BLaER1 treated with 17β-estradiol and CSF1 and Interleukin-3, amounts not matched to agents 10 nM and 100 nM (cell line): Measurements from ENCODE around the gene KCNC1.
A peak's percentile ranks its signal among the peaks of the same experiment; 100 is the strongest.

Source experiments
- H3K27ac ChIP-seq, 11 experiments: shearing (Covaris generic); formaldehyde crosslinking; 2 replicates each; pipeline ENCODE4 v1.8.1; 2022
- H3K27me3 ChIP-seq, 11 experiments: shearing (Covaris generic); formaldehyde crosslinking; 2 replicates each; pipeline ENCODE4 v1.8.1; 2022
- H3K36me3 ChIP-seq, 11 experiments: shearing (Covaris generic); formaldehyde crosslinking; 2 replicates each; pipeline ENCODE4 v1.8.1; 2022
- H3K4me1 ChIP-seq, 10 experiments: shearing (Covaris generic); formaldehyde crosslinking; 2 replicates each; pipeline ENCODE4 v1.8.1; 2022
- H3K4me2 ChIP-seq, 11 experiments: shearing (Covaris generic); formaldehyde crosslinking; 2 replicates each; pipeline ENCODE4 v1.8.1; 2022
- H3K4me3 ChIP-seq, 10 experiments: shearing (Covaris generic); formaldehyde crosslinking; 2 replicates each; pipeline ENCODE4 v1.8.1; 2022
- H3K9ac ChIP-seq, 11 experiments: shearing (Covaris generic); formaldehyde crosslinking; 2 replicates each; pipeline ENCODE4 v1.8.1; 2022
- H3K9me3 ChIP-seq, 11 experiments: shearing (Covaris generic); formaldehyde crosslinking; replicated peaks in 1 of 11; 2 replicates each; pipeline ENCODE4 v1.8.1; 2022
- H4K20me1 ChIP-seq, 11 experiments: shearing (Covaris generic); formaldehyde crosslinking; 2 replicates each; pipeline ENCODE4 v1.8.1; 2022
- Cebpa-rat ChIP-seq, 11 experiments: shearing (Covaris generic); IDR thresholded peaks; 2 replicates each; pipeline ENCODE4 v1.8.1; 2022

KCNC1 gene

DNA sequence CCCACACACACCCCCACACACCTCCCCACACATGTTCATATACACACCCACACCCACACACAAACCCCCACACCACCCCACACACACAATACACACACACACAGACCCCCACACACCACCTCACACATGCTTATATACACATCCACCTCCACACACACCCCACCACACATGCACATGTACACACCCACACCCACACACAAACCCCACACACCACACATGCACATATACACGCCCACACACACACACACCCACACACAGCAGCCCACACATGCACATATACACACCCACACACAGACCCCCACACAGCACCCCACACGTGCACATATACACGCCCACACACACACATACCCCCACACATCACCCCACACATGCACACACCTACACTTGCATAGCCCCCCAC, 29.1 kb downstream of the KCNC1 start:
- H3K27ac ChIP-seq, result no peak overlapping the region
- H3K4me2 ChIP-seq, result no peak overlapping the region
- no peak overlapping the region for H3K9ac ChIP-seq
- H3K4me3 ChIP-seq, result no peak overlapping the region
- H4K20me1 ChIP-seq, result no peaks in the 10 kb centered on the region; a peak in 1 of 22 replicates
- peaks cover 0 to 54% (median 23%) of the 10 kb centered on the region in 10 experiments; a peak in 18 of 20 replicates for H3K4me1 ChIP-seq
- no peak for TF ChIP-seq Cebpa-rat (IDR thresholded peaks at IDR 0.05)
- H3K27me3 ChIP-seq, result no peaks in the 10 kb centered on the region
- H3K9me3 ChIP-seq, result peaks cover 5 to 16% (median 7%) of the 10 kb centered on the region in 11 experiments; a peak in 21 of 22 replicates
- H3K36me3 ChIP-seq, result peaks cover 0 to 2% (median 0%) of the 10 kb centered on the region in 11 experiments; a peak in 1 of 22 replicates

GRCh38 chr11:17764446-17765218, 30.1 kb downstream of the KCNC1 start:
- no peaks in the 10 kb centered on the region for H3K36me3 ChIP-seq
- H3K4me2 ChIP-seq, result peak overlapping the region in 3 of 11 experiments; percentile 24 to 45 (median 40); a peak in 3 of 22 replicates
- H3K27ac ChIP-seq, result no peak overlapping the region
- no peaks in the 10 kb centered on the region for H3K27me3 ChIP-seq
- peaks cover 0 to 6% (median 0%) of the 10 kb centered on the region in 11 experiments; a peak in 1 of 22 replicates for H3K9me3 ChIP-seq
- H3K9ac ChIP-seq, result no peak overlapping the region; a peak in 1 of 22 replicates
- TF ChIP-seq Cebpa-rat (IDR thresholded peaks at IDR 0.05), result no peak
- no peak overlapping the region for H3K4me3 ChIP-seq
- H4K20me1 ChIP-seq, result no peaks in the 10 kb centered on the region; a peak in 1 of 22 replicates
- peaks cover 0 to 57% (median 24%) of the 10 kb centered on the region in 10 experiments; a peak in 18 of 20 replicates for H3K4me1 ChIP-seq

DNA sequence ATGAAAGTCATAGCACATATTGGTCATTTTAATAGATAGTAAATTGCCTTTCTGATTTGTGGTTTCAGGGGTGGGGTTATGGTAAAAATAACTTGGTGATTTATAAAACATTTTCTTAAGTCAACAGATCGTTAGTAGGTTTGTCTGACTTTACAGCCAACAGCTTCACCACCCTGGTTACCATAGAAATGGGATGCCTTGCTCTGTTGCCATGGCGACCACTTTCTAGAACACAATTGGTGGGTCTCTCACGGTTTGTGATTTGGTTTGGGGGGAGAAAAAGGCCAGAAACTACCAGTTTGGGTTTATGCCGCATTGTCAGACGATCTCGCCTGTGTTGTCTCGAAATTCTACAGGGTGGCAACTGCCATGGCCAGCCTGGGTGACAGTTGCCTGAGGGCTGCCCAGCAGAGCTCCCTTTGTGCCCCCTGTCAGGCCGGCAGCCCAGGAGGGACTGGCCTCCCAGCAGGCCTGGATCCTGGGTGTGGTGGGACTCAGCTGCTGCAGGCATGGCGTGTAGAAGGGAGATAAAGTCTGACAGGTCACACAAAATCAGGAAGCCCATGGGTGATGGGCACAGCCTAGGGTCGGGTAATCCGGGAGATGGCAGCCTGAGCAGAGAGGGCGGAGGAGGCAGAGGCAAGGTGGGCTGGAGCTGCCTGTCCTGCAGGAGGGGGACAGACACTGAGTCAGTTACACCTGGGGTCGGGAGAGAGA, 30.9 kb downstream of the KCNC1 start:
- Histone ChIP-seq H3K4me1 (peaks cover 0 to 64% (median 27%) of the 10 kb centered on the region in 10 experiments; a peak in 18 of 20 replicates), H3K36me3 (no peaks in the 10 kb centered on the region), H4K20me1 (no peaks in the 10 kb centered on the region; a peak in 1 of 22 replicates), H3K27me3 (no peaks in the 10 kb centered on the region), H3K4me3 (no peak overlapping the region), H3K4me2 (no peak overlapping the region), H3K27ac (no peak overlapping the region), H3K9me3 (no peaks in the 10 kb centered on the region), H3K9ac (no peak overlapping the region)
- TF ChIP-seq Cebpa-rat (IDR thresholded peaks at IDR 0.05), result no peak

- Histone ChIP-seq H3K4me1 (peaks cover 0 to 59% (median 27%) of the 10 kb centered on the region in 10 experiments; a peak in 18 of 20 replicates), H3K9ac (no peak overlapping the region), H3K9me3 (no peaks in the 10 kb centered on the region), H4K20me1 (no peaks in the 10 kb centered on the region; a peak in 1 of 22 replicates), H3K27ac (no peak overlapping the region), H3K36me3 (no peaks in the 10 kb centered on the region), H3K27me3 (no peaks in the 10 kb centered on the region), H3K4me2 (no peak overlapping the region; a peak in 1 of 22 replicates), H3K4me3 (no peak overlapping the region)
- no peak for TF ChIP-seq Cebpa-rat (IDR thresholded peaks at IDR 0.05)
Observed at GRCh38 chr11:17766073-17766359, 31.4 kb downstream of the KCNC1 start.

DNA sequence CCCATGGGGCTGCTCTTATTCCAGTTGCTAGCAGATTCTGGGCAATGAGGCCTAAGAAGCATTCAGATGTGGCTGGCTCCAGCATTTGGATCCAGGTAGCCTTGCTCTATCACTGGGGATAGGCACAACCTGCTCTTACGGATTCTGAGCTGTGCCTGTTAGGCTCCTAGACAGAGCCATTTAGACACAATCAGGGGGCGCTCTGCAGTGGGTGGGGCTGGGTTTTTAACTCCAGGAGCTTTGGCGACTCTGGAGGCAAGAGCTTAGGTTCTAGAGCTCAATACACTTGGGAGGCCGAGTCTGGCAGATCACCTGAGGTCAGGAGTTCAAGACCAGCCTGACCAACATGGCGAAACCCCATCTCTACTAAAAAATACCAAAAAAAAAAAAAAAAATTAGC, 32.0 kb downstream of the KCNC1 start:
- H3K9ac ChIP-seq, result no peak overlapping the region
- H3K4me3 ChIP-seq, result no peak overlapping the region
- H3K27ac ChIP-seq, result no peak overlapping the region
- no peak for TF ChIP-seq Cebpa-rat (IDR thresholded peaks at IDR 0.05)
- no peaks in the 10 kb centered on the region for H3K27me3 ChIP-seq
- H3K36me3 ChIP-seq, result no peaks in the 10 kb centered on the region
- H3K4me2 ChIP-seq, result no peak overlapping the region; a peak in 1 of 22 replicates
- H3K4me1 ChIP-seq, result peaks cover 0 to 53% (median 27%) of the 10 kb centered on the region in 10 experiments; a peak in 18 of 20 replicates
- no peaks in the 10 kb centered on the region for H3K9me3 ChIP-seq
- no peaks in the 10 kb centered on the region for H4K20me1 ChIP-seq

- H3K4me2 ChIP-seq, result peak overlapping the region; percentile 3 to 79 (median 63); a peak in 17 of 22 replicates
- H4K20me1 ChIP-seq, result no peaks in the 10 kb centered on the region
- H3K36me3 ChIP-seq, result no peaks in the 10 kb centered on the region
- no peaks in the 10 kb centered on the region for H3K27me3 ChIP-seq
- peak overlapping the region in 6 of 11 experiments; percentile 25 to 48 (median 30); a peak in 8 of 22 replicates for H3K27ac ChIP-seq
- peaks cover 0 to 49% (median 27%) of the 10 kb centered on the region in 10 experiments; a peak in 18 of 20 replicates for H3K4me1 ChIP-seq
- peak overlapping the region in 7 of 11 experiments; percentile 7 to 57 (median 31); a peak in 9 of 22 replicates for H3K9ac ChIP-seq
- TF ChIP-seq Cebpa-rat (IDR thresholded peaks at IDR 0.05), result no peak
- H3K4me3 ChIP-seq, result no peak overlapping the region
- H3K9me3 ChIP-seq, result no peaks in the 10 kb centered on the region
Observed at GRCh38 chr11:17767301-17767885, 32.8 kb downstream of the KCNC1 start.

DNA sequence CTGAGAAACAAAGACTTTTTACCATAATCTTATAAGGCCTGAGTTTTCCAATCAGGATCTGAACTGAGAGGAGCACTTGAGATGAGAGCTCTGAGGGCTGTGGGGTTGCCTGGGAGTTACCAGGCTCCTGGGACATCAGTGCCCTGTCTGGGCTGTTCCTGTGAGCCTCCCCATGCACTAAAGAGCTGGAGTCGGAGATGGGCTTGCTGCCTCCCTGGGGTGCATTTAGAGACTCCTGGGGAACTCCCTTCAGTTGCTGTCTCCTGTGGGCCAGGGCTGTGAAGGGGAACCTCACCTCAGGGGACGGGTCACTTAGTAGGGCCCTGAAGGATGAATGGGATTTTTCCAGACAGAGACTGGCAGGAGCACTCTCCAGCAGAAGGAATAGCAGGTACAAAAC, 33.3 kb downstream of the KCNC1 start:
- Histone ChIP-seq H3K9me3 (no peaks in the 10 kb centered on the region), H3K9ac (peak overlapping the region in 7 of 11 experiments; percentile 7 to 57 (median 31); a peak in 9 of 22 replicates), H3K4me3 (no peak overlapping the region), H3K4me1 (peaks cover 0 to 49% (median 27%) of the 10 kb centered on the region in 10 experiments; a peak in 18 of 20 replicates), H3K36me3 (no peaks in the 10 kb centered on the region), H3K4me2 (peak overlapping the region in 10 of 11 experiments; percentile 3 to 79 (median 66); a peak in 17 of 22 replicates), H3K27ac (peak overlapping the region in 6 of 11 experiments; percentile 25 to 48 (median 30); a peak in 8 of 22 replicates), H3K27me3 (no peaks in the 10 kb centered on the region), H4K20me1 (no peaks in the 10 kb centered on the region; a peak in 1 of 22 replicates)
- no peak for TF ChIP-seq Cebpa-rat (IDR thresholded peaks at IDR 0.05)

DNA sequence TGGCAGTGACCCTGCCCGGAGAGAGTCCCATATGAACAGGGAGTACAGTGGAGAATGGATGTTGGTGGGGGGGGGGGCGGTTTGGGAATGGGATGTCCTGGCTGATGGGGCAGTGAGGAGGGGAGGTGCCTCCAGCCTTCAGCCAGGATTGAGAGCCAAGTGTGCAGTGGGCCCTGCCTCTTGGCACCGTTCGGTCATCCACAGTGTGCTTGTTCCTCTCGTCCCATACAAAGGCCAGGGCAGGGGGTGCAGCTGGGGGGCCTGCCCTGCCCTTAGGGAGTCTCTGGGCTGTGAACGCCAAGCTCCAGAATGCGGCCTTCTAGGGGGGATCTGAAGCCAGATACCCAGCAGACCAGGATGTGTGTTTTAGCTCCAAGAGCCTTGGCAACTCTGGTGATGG, 34.0 kb downstream of the KCNC1 start:
- Histone ChIP-seq H3K27me3 (no peaks in the 10 kb centered on the region), H3K9ac (no peak overlapping the region), H3K36me3 (no peaks in the 10 kb centered on the region), H3K4me1 (peaks cover 0 to 49% (median 27%) of the 10 kb centered on the region in 10 experiments; a peak in 18 of 20 replicates), H3K4me2 (peak overlapping the region in 7 of 11 experiments; percentile 57 to 79 (median 71); a peak in 13 of 22 replicates), H3K4me3 (no peak overlapping the region), H3K9me3 (no peaks in the 10 kb centered on the region), H4K20me1 (no peaks in the 10 kb centered on the region; a peak in 1 of 22 replicates), H3K27ac (no peak overlapping the region)
- TF ChIP-seq Cebpa-rat (IDR thresholded peaks at IDR 0.05), result no peak
